Stomach (tissue), 4 donors: ENCODE measurements around the gene LYPD6.

Source experiments
- POLR2A ChIP-seq, 4 donors: fragments of 450-650 bp; IDR thresholded peaks; one replicate each; pipeline ENCODE4 v1.6.1; 2016; ENCODE audit warnings: antibody characterized with exemption in 4 of 4, control low read depth in 2 of 4, mild to moderate bottlenecking in 1 of 4, moderate library complexity in 1 of 4
- POLR2AphosphoS5 ChIP-seq, 3 donors: sonication (generic); formaldehyde crosslinking; IDR thresholded peaks; one replicate each; pipeline ENCODE4 v1.6.1; 2016; ENCODE audit warnings: antibody characterized with exemption in 3 of 3
- TF ChIP-seq, protein P1 (sequence below), 7 experiments: fragments of 450-650 bp in 4 of 7; fragments of 200-600 bp in 3 of 7; sonication (generic) in 3 of 7; IDR thresholded peaks; one replicate each; pipeline ENCODE4 v1.5.1; 2016 to 2019; ENCODE audit warnings: antibody characterized with exemption in 7 of 7, control low read depth in 2 of 7, mild to moderate bottlenecking in 1 of 7

DNA sequence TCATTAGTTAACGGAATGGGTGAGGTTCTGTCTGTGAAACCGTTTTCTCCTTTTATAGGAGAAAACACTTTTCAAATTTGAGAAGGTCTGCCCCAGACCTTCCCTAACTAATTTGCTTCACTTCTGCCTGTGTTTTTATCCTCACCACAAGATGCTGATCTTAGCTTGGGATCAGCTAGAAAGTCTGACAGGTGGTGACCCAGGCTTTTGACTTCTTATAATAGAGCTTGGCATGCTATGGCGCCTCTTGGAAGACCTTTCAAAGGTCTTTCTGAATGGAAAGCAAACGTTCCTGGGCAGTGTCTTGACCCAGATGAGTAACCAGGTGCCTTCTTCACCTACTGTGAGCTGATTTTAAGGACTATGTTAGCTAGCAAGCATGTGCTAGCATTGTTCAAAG, 91.4 kb downstream of the LYPD6 start:
- TF ChIP-seq, protein P1, sequence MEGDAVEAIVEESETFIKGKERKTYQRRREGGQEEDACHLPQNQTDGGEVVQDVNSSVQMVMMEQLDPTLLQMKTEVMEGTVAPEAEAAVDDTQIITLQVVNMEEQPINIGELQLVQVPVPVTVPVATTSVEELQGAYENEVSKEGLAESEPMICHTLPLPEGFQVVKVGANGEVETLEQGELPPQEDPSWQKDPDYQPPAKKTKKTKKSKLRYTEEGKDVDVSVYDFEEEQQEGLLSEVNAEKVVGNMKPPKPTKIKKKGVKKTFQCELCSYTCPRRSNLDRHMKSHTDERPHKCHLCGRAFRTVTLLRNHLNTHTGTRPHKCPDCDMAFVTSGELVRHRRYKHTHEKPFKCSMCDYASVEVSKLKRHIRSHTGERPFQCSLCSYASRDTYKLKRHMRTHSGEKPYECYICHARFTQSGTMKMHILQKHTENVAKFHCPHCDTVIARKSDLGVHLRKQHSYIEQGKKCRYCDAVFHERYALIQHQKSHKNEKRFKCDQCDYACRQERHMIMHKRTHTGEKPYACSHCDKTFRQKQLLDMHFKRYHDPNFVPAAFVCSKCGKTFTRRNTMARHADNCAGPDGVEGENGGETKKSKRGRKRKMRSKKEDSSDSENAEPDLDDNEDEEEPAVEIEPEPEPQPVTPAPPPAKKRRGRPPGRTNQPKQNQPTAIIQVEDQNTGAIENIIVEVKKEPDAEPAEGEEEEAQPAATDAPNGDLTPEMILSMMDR (IDR thresholded peaks at IDR 0.05) = no peak
- TF ChIP-seq POLR2AphosphoS5 (IDR thresholded peaks at IDR 0.05) (no peak), POLR2A (IDR thresholded peaks at IDR 0.05) (no peak)
